ENCODE results near the gene TAOK3.

DNA sequence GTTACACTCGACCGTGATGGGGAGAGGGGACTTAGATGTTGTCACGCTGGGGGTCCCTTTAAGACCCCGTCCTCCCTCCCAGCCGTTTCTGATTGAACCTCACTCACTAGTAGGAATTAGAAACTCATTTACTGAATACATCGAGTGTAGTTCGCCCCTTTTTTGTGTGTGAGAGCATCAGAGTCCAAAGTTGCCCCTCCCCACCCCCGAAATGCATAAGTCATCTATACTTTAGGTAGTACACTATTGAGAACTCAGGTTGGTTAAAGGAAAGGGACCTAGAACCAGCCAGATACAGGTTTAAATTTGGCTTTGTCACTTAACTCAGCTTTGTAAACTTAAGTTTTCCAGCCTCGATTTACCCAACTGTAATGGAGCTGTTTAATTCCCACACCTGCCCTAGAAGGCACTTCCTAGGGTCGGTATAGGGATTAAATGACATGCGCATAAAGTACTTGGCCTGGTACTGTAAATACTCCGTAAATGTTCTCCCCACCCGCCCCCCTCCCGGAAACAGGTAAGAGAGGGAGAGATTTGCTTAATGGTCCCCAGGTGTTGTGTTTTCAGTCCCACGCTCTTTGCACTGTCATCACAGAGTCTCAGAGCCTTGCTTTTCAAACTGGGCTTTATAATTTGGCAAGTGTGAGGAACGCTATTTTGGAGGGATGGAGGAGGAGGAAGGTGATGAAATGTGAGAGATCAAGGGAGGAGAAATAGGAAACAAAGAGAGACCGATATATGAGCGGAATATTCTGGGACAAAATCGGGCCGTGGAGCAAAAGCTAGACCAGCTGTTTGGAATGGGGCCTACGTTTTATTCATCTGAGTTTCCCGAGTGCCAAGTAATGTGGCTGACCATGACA, 4.5 kb upstream of the TAOK3 start:
- TF ChIP-seq CTCF (IDR thresholded peaks at IDR 0.05) (no peak), EZH2phosphoT487 (IDR thresholded peaks at IDR 0.05) (no peak)
